ENCODE measurements around the gene PLPPR2.

DNA sequence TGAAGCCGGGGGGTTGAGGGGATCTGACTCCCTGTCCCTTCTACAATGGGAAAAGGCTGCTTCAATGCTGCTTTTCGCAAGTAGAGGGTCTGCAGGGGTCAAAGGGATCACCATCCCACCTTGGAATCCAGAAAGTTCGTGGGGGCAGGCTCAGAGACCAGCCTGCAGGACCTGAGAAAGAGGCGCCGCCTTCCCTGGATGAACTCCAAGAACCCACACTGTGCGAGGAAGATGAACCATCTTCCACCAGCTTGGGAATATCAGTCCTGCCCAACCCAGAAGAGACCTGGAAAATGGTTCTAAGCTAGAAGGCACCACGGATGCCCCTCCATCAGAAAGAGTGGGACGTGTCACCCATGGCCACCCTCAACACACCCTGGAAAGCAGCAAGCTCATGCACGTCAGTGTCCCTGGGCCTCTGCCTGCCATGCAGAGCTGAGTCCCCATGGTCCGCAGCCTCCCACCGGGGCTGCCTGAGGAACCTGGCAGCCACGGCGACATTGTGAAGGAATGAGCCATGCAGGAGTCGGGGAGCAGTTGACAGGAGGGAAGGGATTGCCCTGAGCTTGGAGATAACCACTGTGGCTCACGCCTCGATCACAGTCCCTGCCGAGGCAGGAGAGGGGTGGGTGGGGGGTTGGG lies 30.4 kb upstream of the PLPPR2 start:
- TF ChIP-seq CTCF (IDR thresholded peaks at IDR 0.05; ENCODE audit: low read depth, low read length): no peak
- TF ChIP-seq POLR2A (IDR thresholded peaks at IDR 0.05; ENCODE audit: extremely low read depth, insufficient read length): no peak
- TF ChIP-seq MAX (IDR thresholded peaks at IDR 0.05; ENCODE audit: low read depth, low read length): no peak
